ENCODE data around the gene PAPOLB.

The PAPOLB gene

GRCh38 chr7:4841836-4842235 is 20.0 kb downstream of the PAPOLB start:
- no peaks in the 10 kb centered on the region for H3K9me3 ChIP-seq
- H3K27me3 ChIP-seq, result no peaks in the 10 kb centered on the region
- H3K36me3 ChIP-seq, result no peaks in the 10 kb centered on the region
- no peak overlapping the region for H3K4me3 ChIP-seq (ENCODE audit: low read depth, low read length)
- TF ChIP-seq CTCF (IDR thresholded peaks at IDR 0.05; ENCODE audit: low read depth, low read length), result no peak
- no peak for DNase-seq
- H3K4me1 ChIP-seq, result peaks cover 3% of the 10 kb centered on the region; the same call in 1 of the 2 replicates

GRCh38 chr7:4841007-4841784 is 20.6 kb downstream of the PAPOLB start:
- Histone ChIP-seq H3K4me3 (ENCODE audit: low read depth, low read length) (no peak overlapping the region), H3K4me1 (peaks cover 3% of the 10 kb centered on the region; the same call in 1 of the 2 replicates), H3K36me3 (no peaks in the 10 kb centered on the region), H3K27me3 (no peaks in the 10 kb centered on the region), H3K9me3 (no peaks in the 10 kb centered on the region)
- DNase-seq, result no peak
- no peak for TF ChIP-seq CTCF (IDR thresholded peaks at IDR 0.05; ENCODE audit: low read depth, low read length)

DNA sequence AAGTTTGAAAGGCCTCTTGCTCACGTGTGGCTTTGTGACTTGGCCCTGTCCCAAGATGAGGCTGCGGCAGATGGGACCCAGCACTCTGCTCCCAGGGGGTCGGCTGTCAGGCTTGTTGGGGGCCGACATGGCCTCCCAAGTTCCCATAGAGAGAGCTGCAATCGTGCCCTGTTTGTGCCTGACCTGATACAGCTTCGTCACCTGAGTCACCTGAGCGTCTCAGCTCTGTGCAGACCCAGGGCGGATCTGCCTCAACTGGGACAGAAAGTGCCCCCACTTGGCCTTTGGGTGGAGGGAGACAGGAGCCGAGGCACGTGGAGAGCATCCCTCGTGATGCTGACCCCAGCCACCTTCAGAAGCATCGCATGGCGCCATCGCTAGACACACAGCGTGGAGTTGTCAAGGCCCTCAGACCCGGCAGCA is 21.7 kb downstream of the PAPOLB start:
- Histone ChIP-seq H3K9me3 (no peaks in the 10 kb centered on the region), H3K4me3 (ENCODE audit: low read depth, low read length) (no peak overlapping the region), H3K27me3 (no peaks in the 10 kb centered on the region), H3K36me3 (no peaks in the 10 kb centered on the region), H3K4me1 (peaks cover 3% of the 10 kb centered on the region; the same call in 1 of the 2 replicates)
- no peak for TF ChIP-seq CTCF (IDR thresholded peaks at IDR 0.05; ENCODE audit: low read depth, low read length)
- DNase-seq, result no peak

GRCh38 chr7:4838626-4839334 is 23.1 kb downstream of the PAPOLB start:
- Histone ChIP-seq H3K4me3 (ENCODE audit: low read depth, low read length) (no peak overlapping the region), H3K4me1 (peaks cover 3% of the 10 kb centered on the region; the same call in 1 of the 2 replicates), H3K27me3 (no peaks in the 10 kb centered on the region), H3K36me3 (no peaks in the 10 kb centered on the region), H3K9me3 (no peaks in the 10 kb centered on the region)
- DNase-seq, result no peak
- TF ChIP-seq CTCF (IDR thresholded peaks at IDR 0.05; ENCODE audit: low read depth, low read length), result no peak

GRCh38 chr7:4837803-4838625 is 23.8 kb downstream of the PAPOLB start:
- H3K36me3 ChIP-seq, result no peaks in the 10 kb centered on the region
- DNase-seq, result no peak
- 0 out of 2 replicates have a peak, but pooled peaks have one; percentile 5 for TF ChIP-seq CTCF (IDR thresholded peaks at IDR 0.05; ENCODE audit: low read depth, low read length)

More at GRCh38 chr7:4837803-4838625, 23.8 kb downstream of the PAPOLB start:
- no peaks in the 10 kb centered on the region for H3K9me3 ChIP-seq
- no peak overlapping the region for H3K4me3 ChIP-seq (ENCODE audit: low read depth, low read length)
- H3K27me3 ChIP-seq, result no peaks in the 10 kb centered on the region
- peaks cover 3% of the 10 kb centered on the region; the same call in 1 of the 2 replicates for H3K4me1 ChIP-seq
